OCI-LY3 (cell line): ENCODE measurements around the gene TCIRG1.

Source experiments
- H2AFZ ChIP-seq: fragments of 200-600, 300-600 bp; shearing (Covaris generic); 2 replicates; pipeline ENCODE4 v1.6.0; 2014; ENCODE audit warnings: antibody characterized with exemption, low read depth, low read length
- H3K27ac ChIP-seq: fragments of 200-600, 300-600 bp; sonication (generic); 2 replicates; pipeline ENCODE4 v1.5.1; 2014; ENCODE audit warnings: mild to moderate bottlenecking, low read length, moderate library complexity, mixed read lengths
- H3K27me3 ChIP-seq: fragments of 200-600, 300-600 bp; sonication (generic); 2 replicates; pipeline ENCODE4 v1.6.1; 2014; ENCODE audit warnings: low read depth, low read length, mixed read lengths
- H3K36me3 ChIP-seq: fragments of 200-600, 300-600 bp; sonication (generic); replicated peaks from 2 replicates; pipeline ENCODE3; 2014; ENCODE audit warnings: low read depth, low read length, mixed read lengths
- H3K4me1 ChIP-seq: fragments of 300-600, 200-600 bp; sonication (generic); 2 replicates; pipeline ENCODE4 v1.6.1; 2014; ENCODE audit warnings: low read length, mixed read lengths
- H3K4me2 ChIP-seq: fragments of 200-600, 300-600 bp; sonication (generic); 2 replicates; pipeline ENCODE4 v1.6.1; 2014; ENCODE audit warnings: low read length, mixed read lengths
- H3K4me3 ChIP-seq: fragments of 300-600, 200-600 bp; sonication (generic); 2 replicates; pipeline ENCODE4 v1.5.1; 2014; ENCODE audit warnings: antibody characterized with exemption, mild to moderate bottlenecking, low read length, moderate library complexity
- H3K79me2 ChIP-seq: fragments of 300-600, 200-600 bp; shearing (Covaris generic); 2 replicates; pipeline ENCODE4 v1.6.1; 2014; ENCODE audit warnings: mild to moderate bottlenecking, low read length, mixed read lengths
- H3K9ac ChIP-seq: fragments of 300-600, 200-600 bp; shearing (Covaris generic); 2 replicates; pipeline ENCODE4 v1.6.0; 2014; ENCODE audit warnings: mild to moderate bottlenecking, low read length, moderate library complexity
- H3K9me3 ChIP-seq: fragments of 200-600, 300-600 bp; shearing (Covaris generic); 2 replicates; pipeline ENCODE4 v1.6.1; 2014; ENCODE audit warnings: low read length, mixed read lengths; ENCODE audit not compliant: insufficient read depth
- H4K20me1 ChIP-seq: fragments of 200-600, 300-600 bp; sonication (generic); 2 replicates; pipeline ENCODE4 v1.6.1; 2016; ENCODE audit warnings: low read length, mixed read lengths; ENCODE audit not compliant: insufficient read depth
- CTCF ChIP-seq: fragments of 200-600, 300-600 bp; sonication (generic); IDR thresholded peaks from 2 replicates; pipeline ENCODE4 v1.5.1; 2014; ENCODE audit warnings: antibody characterized with exemption, low read length, low read depth
- EZH2phosphoT487 ChIP-seq: fragments of 200-600 bp; shearing (Covaris generic); IDR thresholded peaks from 2 replicates; pipeline ENCODE4 v1.6.1; 2018; ENCODE audit warnings: antibody characterized with exemption, mixed run types, low read depth

TCIRG1 gene

GRCh38 chr11:68014947-68015447 is 23.8 kb upstream of the TCIRG1 start:
- H3K9ac ChIP-seq, result no peak overlapping the region
- H2AFZ ChIP-seq, result no peak overlapping the region
- TF ChIP-seq EZH2phosphoT487, result no peak
- no peak for TF ChIP-seq CTCF
- H3K36me3 ChIP-seq, result no peaks in the 10 kb centered on the region
- H3K27me3 ChIP-seq, result no peaks in the 10 kb centered on the region
- no peak overlapping the region for H3K4me2 ChIP-seq
- H4K20me1 ChIP-seq, result no peaks in the 10 kb centered on the region
- H3K27ac ChIP-seq, result no peak overlapping the region
- no peaks in the 10 kb centered on the region for H3K9me3 ChIP-seq
- no peak overlapping the region for H3K4me3 ChIP-seq
- no peaks in the 10 kb centered on the region for H3K79me2 ChIP-seq
- H3K4me1 ChIP-seq, result peaks cover 12% of the 10 kb centered on the region

- Histone ChIP-seq H3K27ac (no peak overlapping the region), H3K4me2 (no peak overlapping the region), H3K9ac (no peak overlapping the region), H3K4me1 (peaks cover 8% of the 10 kb centered on the region), H3K36me3 (no peaks in the 10 kb centered on the region), H3K27me3 (no peaks in the 10 kb centered on the region), H3K9me3 (no peaks in the 10 kb centered on the region), H4K20me1 (no peaks in the 10 kb centered on the region), H2AFZ (no peak overlapping the region), H3K79me2 (no peaks in the 10 kb centered on the region), H3K4me3 (no peak overlapping the region)
- TF ChIP-seq CTCF (no peak), EZH2phosphoT487 (no peak)
Measured at GRCh38 chr11:68015467-68015866, 23.4 kb upstream of the TCIRG1 start.

- H3K4me2 ChIP-seq, result no peak overlapping the region
- no peaks in the 10 kb centered on the region for H3K79me2 ChIP-seq
- no peaks in the 10 kb centered on the region for H3K9me3 ChIP-seq
- H3K9ac ChIP-seq, result no peak overlapping the region
- H3K4me1 ChIP-seq, result peaks cover 15% of the 10 kb centered on the region
- TF ChIP-seq EZH2phosphoT487 (no peak), CTCF (no peak)
- H3K27ac ChIP-seq, result no peak overlapping the region
- H2AFZ ChIP-seq, result no peak overlapping the region
- H3K36me3 ChIP-seq, result no peaks in the 10 kb centered on the region
- no peaks in the 10 kb centered on the region for H4K20me1 ChIP-seq
- H3K27me3 ChIP-seq, result no peaks in the 10 kb centered on the region
- H3K4me3 ChIP-seq, result no peak overlapping the region
Measured at GRCh38 chr11:68016161-68016903, 22.5 kb upstream of the TCIRG1 start.

GRCh38 chr11:68016904-68017817 is 21.7 kb upstream of the TCIRG1 start:
- TF ChIP-seq CTCF, result no peak
- no peak for TF ChIP-seq EZH2phosphoT487
- H2AFZ ChIP-seq, result no peak overlapping the region
- H3K4me3 ChIP-seq, result no peak overlapping the region
- H3K79me2 ChIP-seq, result no peaks in the 10 kb centered on the region
- no peaks in the 10 kb centered on the region for H3K27me3 ChIP-seq
- H4K20me1 ChIP-seq, result no peaks in the 10 kb centered on the region
- H3K4me2 ChIP-seq, result no peak overlapping the region
- H3K9me3 ChIP-seq, result no peaks in the 10 kb centered on the region
- H3K27ac ChIP-seq, result no peak overlapping the region
- peaks cover 15% of the 10 kb centered on the region for H3K4me1 ChIP-seq
- H3K9ac ChIP-seq, result no peak overlapping the region
- no peaks in the 10 kb centered on the region for H3K36me3 ChIP-seq
